ENCODE measurements around the gene SLC9A9. TPM values are rescaled to one million over a fixed set of nuclear protein-coding genes. Genes with fewer than 3 reads are reported as not detected.

The SLC9A9 gene
- polyA plus RNA-seq, 1 of the 3 experiments (the other 2 are of a cell fraction), result 0.05 TPM

GRCh38 chr3:143574933-143575332 is 273.3 kb downstream of the SLC9A9 start:
- no peak overlapping the region for H3K4me3 ChIP-seq (ENCODE audit: low read depth in 2 of 2, low read length in 1 of 2)
- TF ChIP-seq RFX5 (IDR thresholded peaks at IDR 0.05; ENCODE audit: low read length) (no peak), REST (IDR thresholded peaks at IDR 0.05; ENCODE audit: low read depth, low read length) (no peak), PBX3 (IDR thresholded peaks at IDR 0.05) (no peak)
- H3K4me1 ChIP-seq (ENCODE audit: control insufficient read depth in 1 of 2, insufficient read depth in 2 of 2, low read depth in 1 of 2, low read length in 1 of 2), result no peaks in the 10 kb centered on the region
- H3K9ac ChIP-seq, result no peak overlapping the region
- POLR2A ChIA-PET, result no interaction called here
- no peaks in the 10 kb centered on the region for H4K20me1 ChIP-seq (ENCODE audit: insufficient read depth)
- WGBS (ENCODE audit: low lambda C conversion rate), result 6% methylated on average over 1 of the region's 1 CpG
- no peak overlapping the region for H3K4me2 ChIP-seq
- no peaks in the 10 kb centered on the region for H3K9me2 ChIP-seq
- no peaks in the 10 kb centered on the region for H3K36me3 ChIP-seq (replicated peaks in 1 of 2; ENCODE audit: control insufficient read depth in 1 of 2, insufficient read depth in 2 of 2, low read length in 1 of 2)
- H3K9me3 ChIP-seq, result no peaks in the 10 kb centered on the region
- no peaks in the 10 kb centered on the region for H3F3A ChIP-seq (replicated peaks; ENCODE audit: insufficient read depth)
- H3K27me3 ChIP-seq (ENCODE audit: insufficient read depth), result peaks cover 6% of the 10 kb centered on the region; the same call in 1 of the 2 replicates
- CTCF ChIA-PET, result no interaction called here
- no peak overlapping the region for H3K27ac ChIP-seq (ENCODE audit: low read depth in 2 of 2, low read length in 1 of 2)
- no peak for DNase-seq
- H3K79me2 ChIP-seq (ENCODE audit: insufficient read depth), result no peaks in the 10 kb centered on the region
- no peak overlapping the region for H2AFZ ChIP-seq (ENCODE audit: low read depth)

DNA sequence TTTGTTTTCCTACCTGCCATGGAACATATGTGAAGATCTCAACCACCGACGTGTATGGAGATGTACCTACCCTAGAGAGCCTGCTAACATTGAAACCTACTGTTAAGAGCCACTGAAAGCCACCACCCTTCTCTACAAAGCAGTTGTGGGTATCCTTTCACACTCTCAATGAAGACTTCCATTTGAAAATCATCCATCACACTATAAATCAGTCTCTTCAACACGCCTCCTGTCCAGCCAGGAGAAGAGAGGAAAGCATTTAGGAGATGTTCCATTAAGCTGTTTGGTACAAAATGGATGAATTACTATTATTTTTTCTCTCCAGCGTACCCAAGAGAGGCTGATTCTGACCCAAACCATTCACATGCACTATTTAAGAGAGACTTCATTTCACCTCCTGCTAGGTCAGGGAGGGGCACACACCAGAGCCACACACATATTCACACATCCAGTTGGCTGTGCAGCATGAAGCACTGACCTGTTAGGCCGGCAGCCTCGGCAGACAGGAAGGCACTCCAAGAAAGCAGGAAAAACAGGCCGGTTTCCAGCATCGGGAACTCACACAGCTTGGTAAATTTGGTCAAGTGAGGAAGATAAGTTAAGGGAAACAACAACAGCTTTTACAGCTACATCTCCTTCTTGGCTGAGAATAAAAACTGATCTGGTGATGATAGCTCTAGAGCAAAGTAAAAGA is 274.5 kb downstream of the SLC9A9 start:
- H3K9me2 ChIP-seq, result no peaks in the 10 kb centered on the region
- H3K36me3 ChIP-seq (replicated peaks in 1 of 2; ENCODE audit: control insufficient read depth in 1 of 2, insufficient read depth in 2 of 2, low read length in 1 of 2), result no peaks in the 10 kb centered on the region
- no peak overlapping the region for H3K4me3 ChIP-seq (ENCODE audit: low read depth in 2 of 2, low read length in 1 of 2)
- DNase-seq, result no peak
- H3K9me3 ChIP-seq, result no peaks in the 10 kb centered on the region
- H3K4me2 ChIP-seq, result no peak overlapping the region
- ChIA-PET CTCF (no interaction called here), POLR2A (no interaction called here)
- TF ChIP-seq GATA2 (CRISPR knock-in tag; IDR thresholded peaks at IDR 0.05), result no peak
- no peak for TF ChIP-seq TAF1 (IDR thresholded peaks at IDR 0.05; ENCODE audit: borderline replicate concordance, low read depth, low read length)
- TF ChIP-seq, protein P1, sequence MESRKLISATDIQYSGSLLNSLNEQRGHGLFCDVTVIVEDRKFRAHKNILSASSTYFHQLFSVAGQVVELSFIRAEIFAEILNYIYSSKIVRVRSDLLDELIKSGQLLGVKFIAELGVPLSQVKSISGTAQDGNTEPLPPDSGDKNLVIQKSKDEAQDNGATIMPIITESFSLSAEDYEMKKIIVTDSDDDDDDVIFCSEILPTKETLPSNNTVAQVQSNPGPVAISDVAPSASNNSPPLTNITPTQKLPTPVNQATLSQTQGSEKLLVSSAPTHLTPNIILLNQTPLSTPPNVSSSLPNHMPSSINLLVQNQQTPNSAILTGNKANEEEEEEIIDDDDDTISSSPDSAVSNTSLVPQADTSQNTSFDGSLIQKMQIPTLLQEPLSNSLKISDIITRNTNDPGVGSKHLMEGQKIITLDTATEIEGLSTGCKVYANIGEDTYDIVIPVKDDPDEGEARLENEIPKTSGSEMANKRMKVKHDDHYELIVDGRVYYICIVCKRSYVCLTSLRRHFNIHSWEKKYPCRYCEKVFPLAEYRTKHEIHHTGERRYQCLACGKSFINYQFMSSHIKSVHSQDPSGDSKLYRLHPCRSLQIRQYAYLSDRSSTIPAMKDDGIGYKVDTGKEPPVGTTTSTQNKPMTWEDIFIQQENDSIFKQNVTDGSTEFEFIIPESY (IDR thresholded peaks at IDR 0.05; ENCODE audit: borderline replicate concordance, low read depth), result no peak
- TF ChIP-seq EZH2phosphoT487 (IDR thresholded peaks at IDR 0.05; ENCODE audit: borderline replicate concordance, low read depth), result no peak
- no peak for TF ChIP-seq TCF12 (IDR thresholded peaks at IDR 0.05)
- no peak for TF ChIP-seq TEAD4 (IDR thresholded peaks at IDR 0.05; ENCODE audit: borderline replicate concordance, insufficient read depth)
- TF ChIP-seq SIN3A (IDR thresholded peaks at IDR 0.05; ENCODE audit: borderline replicate concordance, low read depth, low read length), result no peak
- no peak for TF ChIP-seq USF1 (IDR thresholded peaks at IDR 0.05; ENCODE audit: borderline replicate concordance, low read depth)
- no peak for TF ChIP-seq MXI1 (IDR thresholded peaks at IDR 0.05; ENCODE audit: low read depth, low read length)
- no peak for TF ChIP-seq YY1 (IDR thresholded peaks at IDR 0.05; ENCODE audit: low read depth)
- no peak for TF ChIP-seq NRF1 (IDR thresholded peaks at IDR 0.05; ENCODE audit: low read depth, low read length)
- no peak for TF ChIP-seq NFIC (IDR thresholded peaks at IDR 0.05; ENCODE audit: borderline replicate concordance)
- TF ChIP-seq RFX5 (IDR thresholded peaks at IDR 0.05; ENCODE audit: low read length), result no peak
- no peak for TF ChIP-seq POLR2AphosphoS5 (IDR thresholded peaks at IDR 0.05; ENCODE audit: low read depth, low read length)
- TF ChIP-seq EP300 (IDR thresholded peaks at IDR 0.05; ENCODE audit: borderline replicate concordance in 1 of 2, low read depth in 1 of 2, low read length in 1 of 2), result no peak
- no peak overlapping the region for H3K9ac ChIP-seq
- no peaks in the 10 kb centered on the region for H3F3A ChIP-seq (replicated peaks; ENCODE audit: insufficient read depth)
- no peak overlapping the region for H2AFZ ChIP-seq (ENCODE audit: low read depth)
- H3K4me1 ChIP-seq (ENCODE audit: control insufficient read depth in 1 of 2, insufficient read depth in 2 of 2, low read depth in 1 of 2, low read length in 1 of 2), result no peaks in the 10 kb centered on the region
- no peak overlapping the region for H3K27ac ChIP-seq (ENCODE audit: low read depth in 2 of 2, low read length in 1 of 2)
- H4K20me1 ChIP-seq (ENCODE audit: insufficient read depth), result no peaks in the 10 kb centered on the region
- WGBS (ENCODE audit: low lambda C conversion rate), result 14% methylated on average over 8 of the region's 8 CpGs
- H3K79me2 ChIP-seq (ENCODE audit: insufficient read depth), result no peaks in the 10 kb centered on the region
- H3K27me3 ChIP-seq (ENCODE audit: insufficient read depth), result peaks cover 6% of the 10 kb centered on the region; the same call in 1 of the 2 replicates

Measured in SK-N-SH (cell line).